GM19239 (cell line): ENCODE results near the gene ANO9.

Experiments
- DNase-seq: peaks from one replicate; pipeline ENCODE4 v3.0.0; 2011; ENCODE audit warnings: low spot score; ENCODE audit not compliant: insufficient read length
- FAIRE-seq: peaks from 2 replicates; lab custom pipeline; 2011; peaks lifted over from hg19 to GRCh38; lab: Jason Lieb, UNC

Gene ANO9, protein sequence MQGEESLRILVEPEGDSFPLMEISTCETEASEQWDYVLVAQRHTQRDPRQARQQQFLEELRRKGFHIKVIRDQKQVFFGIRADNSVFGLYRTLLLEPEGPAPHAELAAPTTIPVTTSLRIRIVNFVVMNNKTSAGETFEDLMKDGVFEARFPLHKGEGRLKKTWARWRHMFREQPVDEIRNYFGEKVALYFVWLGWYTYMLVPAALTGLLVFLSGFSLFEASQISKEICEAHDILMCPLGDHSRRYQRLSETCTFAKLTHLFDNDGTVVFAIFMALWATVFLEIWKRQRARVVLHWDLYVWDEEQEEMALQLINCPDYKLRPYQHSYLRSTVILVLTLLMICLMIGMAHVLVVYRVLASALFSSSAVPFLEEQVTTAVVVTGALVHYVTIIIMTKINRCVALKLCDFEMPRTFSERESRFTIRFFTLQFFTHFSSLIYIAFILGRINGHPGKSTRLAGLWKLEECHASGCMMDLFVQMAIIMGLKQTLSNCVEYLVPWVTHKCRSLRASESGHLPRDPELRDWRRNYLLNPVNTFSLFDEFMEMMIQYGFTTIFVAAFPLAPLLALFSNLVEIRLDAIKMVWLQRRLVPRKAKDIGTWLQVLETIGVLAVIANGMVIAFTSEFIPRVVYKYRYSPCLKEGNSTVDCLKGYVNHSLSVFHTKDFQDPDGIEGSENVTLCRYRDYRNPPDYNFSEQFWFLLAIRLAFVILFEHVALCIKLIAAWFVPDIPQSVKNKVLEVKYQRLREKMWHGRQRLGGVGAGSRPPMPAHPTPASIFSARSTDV

DNA sequence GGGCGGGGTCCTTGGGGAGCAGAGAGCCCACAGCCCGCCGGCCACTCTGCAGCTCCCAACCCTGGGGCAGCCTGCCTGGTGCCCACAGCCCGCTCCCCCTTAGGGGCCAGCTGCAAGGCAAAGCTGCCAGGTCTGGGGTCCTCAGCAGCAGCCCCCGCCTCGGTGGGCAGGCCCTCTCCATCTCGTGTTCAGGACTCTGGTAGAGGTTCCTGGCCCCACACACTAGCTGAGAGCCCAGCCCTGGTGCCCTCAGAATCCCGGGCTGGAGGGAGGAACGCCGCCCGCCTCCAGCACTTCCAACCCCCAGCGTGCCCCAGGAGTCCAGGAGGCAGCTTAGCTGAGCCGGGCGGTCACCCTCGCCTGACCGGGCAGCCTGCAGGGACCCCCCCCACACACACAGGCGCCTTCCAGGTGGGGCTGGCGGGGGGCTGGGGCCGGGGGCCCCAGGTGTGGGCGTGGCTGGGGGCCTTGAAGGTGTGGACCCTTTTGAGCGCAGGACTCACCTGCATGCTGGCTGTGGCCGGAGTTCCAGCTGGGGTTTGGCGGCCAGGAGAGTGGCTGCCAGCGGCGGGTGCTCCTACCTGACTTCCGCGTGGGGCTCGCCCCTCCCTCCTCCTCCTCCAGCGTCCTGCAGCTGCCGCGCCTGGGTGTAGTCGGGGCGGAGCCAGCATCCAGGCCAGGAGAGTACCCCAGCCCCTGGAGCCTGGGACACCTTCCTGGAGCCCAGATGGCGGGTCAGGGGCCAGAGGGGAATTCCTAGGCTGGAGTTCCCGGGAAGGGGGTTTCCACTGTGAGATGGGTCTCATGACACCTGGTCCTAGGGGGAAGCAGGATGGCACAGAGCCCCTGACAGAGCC is at the start of gene ANO9:
TSS of gene ANO9 (minus strand) at position 594 of the 857 bp plus-strand sequence. CDS start at position 509, 85 bp downstream.
- FAIRE-seq (peak; percentile 79), DNase-seq (peak; percentile 96)

DNA sequence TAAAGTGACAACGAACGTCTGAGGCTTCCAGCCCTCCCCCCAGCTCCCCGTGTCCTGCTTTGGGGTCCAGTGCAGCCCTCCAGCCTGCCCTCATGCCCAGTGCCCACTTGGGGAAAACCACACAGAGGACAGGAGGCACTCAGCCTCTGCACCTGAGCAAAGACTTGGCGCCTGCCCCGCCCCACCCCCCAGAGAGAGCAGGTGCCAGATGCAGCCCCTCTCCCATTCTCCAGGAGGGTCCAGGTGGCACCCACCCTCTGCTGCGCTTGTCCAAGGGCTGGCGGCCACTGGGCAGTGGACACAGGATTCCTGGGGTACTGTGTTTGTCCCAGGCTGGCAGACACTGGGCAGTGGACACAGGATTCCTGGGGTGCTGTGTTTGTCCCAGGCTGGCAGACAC is 49.5 kb upstream of the ANO9 start:
- no peak for FAIRE-seq
- DNase-seq = no peak

DNA sequence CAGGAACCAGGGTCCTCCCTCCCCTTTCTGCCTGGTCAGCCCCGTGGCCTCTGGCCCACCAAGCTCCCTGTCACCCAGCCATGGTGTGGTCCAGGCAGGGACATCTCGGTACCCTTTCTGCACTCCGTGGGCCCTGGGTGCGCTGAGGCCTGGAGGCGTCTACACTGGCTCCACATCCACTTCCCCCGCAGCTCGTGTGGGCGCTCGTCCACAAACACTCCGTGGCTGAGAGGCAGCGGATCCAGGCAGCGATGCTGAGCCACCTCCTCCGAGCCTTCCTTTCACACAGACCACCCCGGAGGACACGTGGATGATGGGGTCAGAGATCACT is 49.1 kb upstream of the ANO9 start:
- no peak for DNase-seq
- FAIRE-seq = no peak

DNA sequence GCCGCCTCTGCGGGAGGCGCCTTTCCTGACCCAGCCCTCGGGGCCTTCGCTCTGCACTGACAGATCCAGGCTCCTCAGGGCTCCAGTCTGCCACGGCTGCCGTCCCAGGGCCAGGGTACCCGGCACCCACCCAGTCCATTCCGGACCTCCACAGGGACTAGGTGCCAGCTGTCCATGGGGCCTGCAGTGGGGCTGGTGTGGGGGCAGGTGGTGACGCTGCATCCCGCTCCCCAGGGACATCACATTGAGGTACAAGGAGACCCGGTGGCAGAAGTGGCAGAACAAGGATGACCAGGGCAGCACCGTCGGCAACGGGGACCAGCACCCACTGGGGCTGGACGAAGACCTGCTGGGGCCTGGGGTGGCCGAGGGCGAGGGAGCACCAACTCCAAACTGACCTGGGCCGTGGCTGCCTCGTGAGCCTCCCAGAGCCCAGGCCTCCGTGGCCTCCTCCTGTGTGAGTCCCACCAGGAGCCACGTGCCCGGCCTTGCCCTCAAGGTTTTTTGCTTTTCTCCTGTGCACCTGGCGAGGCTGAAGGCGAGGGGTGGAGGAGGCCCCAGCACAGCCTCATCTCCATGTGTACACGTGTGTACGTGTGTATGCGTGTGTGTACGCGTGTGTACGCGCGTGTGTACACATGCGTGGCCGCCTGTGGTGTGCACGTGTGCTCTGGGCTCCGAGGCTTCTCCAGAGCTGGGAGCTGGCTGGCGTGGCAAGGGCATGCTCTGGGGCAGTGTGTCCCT is 48.5 kb upstream of the ANO9 start:
- DNase-seq (no peak), FAIRE-seq (no peak)

DNA sequence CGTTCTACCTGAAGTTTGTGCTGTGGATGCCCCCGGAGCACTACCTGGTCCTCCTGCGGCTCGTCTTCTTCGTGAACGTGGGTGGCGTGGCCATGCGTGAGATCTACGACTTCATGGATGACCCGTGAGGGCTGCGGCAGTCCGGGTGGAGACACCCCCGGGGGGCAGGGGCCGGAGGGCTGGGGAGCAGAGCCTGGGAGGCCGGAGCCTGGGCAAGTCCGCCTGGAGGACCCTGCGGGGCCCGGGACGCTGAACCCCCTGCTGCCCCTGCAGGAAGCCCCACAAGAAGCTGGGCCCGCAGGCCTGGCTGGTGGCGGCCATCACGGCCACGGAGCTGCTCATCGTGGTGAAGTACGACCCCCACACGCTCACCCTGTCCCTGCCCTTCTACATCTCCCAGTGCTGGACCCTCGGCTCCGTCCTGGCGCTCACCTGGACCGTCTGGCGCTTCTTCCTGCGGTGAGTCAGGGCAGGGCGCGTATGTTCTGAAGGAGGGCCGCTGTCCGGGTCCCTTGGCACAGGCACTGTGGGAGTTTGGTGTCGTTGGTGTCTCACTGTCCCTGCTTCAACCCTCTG is 47.9 kb upstream of the ANO9 start:
- DNase-seq (no peak), FAIRE-seq (no peak)

DNA sequence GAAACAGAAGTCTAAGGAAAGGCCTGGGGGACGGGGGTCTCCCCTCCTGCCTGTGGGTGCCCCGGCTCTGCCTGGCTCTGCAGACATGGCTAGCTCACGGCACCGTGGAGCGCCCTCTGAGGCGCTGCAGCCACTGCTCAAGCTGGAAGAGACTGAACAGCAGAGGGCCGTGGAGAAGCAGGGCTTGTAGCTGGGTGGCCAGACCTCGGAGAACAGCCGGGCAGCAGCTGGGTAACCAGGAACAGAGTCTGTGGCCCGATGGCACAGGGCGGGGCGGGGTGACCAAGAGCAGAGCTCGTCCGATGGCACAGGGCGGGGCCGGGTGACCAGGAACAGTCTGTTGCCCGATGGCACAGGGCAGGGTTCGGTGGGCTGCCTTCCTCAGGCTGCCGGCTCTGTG is 47.2 kb upstream of the ANO9 start:
- no peak for FAIRE-seq

DNA sequence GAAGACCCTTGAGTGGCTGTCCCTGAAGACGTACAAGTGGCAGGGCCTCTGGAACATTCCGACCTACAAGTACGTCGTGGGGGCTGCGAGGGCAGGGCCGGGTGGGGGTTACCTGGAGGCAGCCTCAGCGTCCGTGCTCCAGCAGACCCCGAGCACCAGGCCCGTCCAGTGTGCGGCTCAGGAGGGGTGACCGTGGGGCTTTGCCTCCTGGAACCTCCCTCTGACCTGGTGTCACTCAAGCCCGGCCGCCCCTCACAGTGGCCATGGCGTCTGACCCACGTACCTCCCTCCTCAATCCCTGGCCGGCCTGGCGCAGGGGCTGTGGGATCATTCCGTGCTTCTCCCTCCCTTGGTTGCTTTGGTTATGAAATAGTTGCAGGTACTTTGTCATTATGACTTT is 46.8 kb upstream of the ANO9 start:
- FAIRE-seq (no peak), DNase-seq (no peak)

More for the DNA sequence above, 47.2 kb upstream of the ANO9 start:
- DNase-seq = no peak

DNA sequence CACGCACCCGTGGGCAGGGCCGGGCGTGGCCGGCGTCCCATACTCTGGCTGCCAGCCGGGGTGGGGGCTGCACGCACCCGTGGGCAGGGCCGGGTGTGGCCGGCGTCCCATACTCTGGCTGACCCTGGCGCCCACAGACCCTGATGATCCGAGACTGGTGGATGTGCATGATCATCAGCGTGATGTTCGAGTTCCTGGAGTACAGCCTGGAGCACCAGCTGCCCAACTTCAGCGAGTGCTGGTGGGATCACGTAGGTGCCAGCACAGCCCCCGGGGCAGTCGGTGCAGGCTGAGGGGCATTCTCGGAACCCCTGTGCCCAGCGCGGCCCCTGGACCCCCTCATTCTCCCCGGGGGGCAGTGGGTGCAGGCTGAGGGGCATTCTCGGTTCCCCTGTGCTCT is 46.3 kb upstream of the ANO9 start:
- FAIRE-seq (no peak), DNase-seq (no peak)

DNA sequence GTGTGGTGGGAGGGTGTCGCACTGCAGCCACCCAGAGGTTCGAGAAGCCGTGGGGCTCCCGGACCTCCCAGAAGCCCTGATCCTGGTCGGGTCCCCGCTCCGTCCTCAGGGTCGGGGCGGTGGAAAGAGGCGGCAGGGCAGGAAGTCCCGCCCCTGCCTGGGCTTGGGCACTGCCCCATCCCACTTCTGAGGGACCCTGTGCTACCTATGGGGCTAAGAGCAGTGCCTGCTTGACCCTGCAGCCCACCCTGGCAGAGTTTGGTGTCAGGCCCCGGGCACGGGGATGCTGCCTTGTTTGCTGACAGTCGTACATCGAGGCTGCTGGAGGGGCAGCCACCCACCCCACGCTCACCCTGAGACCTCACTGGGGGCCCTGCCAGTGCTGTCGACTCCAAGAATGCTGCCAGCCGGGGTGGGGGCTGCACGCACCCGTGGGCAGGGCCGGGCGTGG is 45.8 kb upstream of the ANO9 start:
- FAIRE-seq (no peak), DNase-seq (no peak)

DNA sequence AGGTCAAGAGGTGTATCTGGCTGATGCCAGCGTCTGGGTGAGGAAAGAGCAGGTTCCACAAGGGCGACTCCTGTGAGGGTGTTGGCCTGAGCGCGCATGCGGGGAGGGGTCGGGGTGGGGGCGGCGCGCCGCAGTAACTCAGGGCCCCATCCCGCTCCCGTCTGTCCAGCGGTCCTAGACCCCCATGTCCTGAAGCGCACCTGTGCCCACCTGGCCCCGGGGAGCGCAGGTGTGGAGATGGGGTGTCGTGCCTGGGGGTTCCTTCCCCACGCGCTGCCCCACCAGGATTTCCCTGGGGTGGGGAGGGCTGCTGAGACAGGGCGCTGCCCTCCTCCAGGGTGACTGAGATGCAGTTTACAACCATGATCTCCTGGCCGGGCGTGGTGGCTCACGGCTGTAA is 44.4 kb upstream of the ANO9 start:
- FAIRE-seq = no peak
- DNase-seq = no peak

DNA sequence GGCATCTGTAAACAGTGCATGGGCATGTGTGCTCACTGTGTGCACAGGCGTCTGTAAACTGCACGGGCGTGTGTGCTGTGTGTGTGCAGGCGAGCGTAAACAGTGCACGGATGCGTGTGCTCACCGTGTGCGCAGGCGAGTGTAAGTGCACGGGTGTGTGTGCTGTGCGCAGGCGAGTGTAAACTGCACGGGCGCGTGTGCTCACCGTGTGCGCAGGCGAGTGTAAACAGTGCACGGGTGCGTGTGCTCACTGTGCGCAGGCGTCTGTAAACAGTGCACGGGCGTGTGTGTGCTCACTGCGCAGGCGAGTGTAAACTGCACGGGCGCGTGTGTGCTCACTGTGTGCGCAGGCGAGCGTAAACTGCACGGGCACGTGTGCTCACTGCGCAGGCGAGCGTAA is 42.8 kb upstream of the ANO9 start:
- DNase-seq = no peak

DNA sequence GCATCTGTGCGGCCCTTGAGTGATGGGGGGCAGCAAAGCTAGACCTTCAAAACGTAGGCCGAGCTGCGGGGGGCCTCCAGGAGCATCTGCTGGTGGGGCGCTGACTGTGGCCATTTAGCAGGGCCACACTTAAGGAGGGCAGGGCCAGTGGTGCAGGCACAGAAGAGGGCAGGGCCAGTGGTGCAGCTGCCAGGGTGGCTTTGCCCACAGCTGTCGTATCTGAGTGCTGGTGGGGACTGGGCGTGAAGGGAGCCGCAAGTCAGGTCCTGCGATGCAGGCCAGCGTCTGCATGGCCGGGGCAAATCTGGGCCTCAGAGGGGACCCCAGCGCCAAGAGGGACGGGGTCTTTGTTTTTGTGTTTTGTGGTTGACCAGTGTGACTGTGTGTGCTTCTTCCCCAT is 37.5 kb upstream of the ANO9 start:
- FAIRE-seq (no peak), DNase-seq (no peak)

More for the DNA sequence above, 42.8 kb upstream of the ANO9 start:
- FAIRE-seq = no peak

DNA sequence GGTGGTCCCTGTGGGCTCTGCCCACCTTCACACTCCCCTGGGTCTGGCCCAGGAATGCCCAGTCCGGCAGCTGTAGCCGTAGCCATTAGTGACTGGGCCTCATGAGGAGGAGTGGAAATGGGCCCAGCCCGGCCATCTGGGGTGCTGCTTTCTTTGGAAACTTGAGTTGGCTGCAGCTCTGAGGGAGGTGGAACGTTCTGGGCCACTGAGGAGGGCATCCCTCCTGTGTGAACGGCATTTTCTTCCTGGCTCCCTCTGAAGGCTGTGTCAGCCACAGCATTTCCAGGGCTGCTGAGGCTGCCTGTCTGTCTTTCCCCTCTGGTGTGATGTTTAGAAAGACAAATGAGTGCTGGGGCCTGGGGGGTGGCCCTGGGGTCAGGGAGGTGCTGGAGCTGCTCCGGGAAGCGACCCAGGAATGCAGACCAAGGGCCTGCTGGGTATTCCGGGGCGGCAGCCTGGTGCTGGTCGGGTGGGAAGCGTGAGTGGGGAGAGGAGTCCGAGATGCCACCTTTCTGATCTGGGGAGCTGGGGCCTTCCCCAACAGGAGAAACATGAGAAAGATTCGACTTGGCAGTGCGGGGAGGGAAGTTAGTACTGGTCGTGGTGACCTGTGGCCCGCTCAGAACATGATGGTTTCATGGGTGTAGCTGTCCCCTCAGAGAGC is 35.4 kb upstream of the ANO9 start:
- FAIRE-seq (no peak), DNase-seq (no peak)

DNA sequence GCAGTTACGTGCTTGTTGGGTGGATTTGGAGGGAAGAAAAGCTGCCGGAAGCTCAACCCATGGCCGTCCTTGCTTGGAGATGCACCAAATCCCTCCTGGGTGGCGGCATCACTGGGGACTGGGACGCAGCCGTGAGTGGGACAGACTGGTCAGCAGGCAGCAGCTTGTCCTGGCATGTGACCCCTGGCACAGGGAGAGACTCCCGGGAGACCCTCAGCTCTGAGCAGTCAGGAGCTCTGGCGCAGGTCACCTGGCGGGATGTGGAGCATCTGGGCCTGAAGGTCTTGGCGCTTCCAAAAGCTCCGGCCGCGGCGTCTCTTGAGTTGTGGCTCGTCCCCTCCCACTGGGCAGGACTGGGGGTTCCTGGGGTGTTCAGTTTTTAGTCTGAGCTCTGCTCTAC is 34.6 kb upstream of the ANO9 start:
- FAIRE-seq (no peak), DNase-seq (no peak)

DNA sequence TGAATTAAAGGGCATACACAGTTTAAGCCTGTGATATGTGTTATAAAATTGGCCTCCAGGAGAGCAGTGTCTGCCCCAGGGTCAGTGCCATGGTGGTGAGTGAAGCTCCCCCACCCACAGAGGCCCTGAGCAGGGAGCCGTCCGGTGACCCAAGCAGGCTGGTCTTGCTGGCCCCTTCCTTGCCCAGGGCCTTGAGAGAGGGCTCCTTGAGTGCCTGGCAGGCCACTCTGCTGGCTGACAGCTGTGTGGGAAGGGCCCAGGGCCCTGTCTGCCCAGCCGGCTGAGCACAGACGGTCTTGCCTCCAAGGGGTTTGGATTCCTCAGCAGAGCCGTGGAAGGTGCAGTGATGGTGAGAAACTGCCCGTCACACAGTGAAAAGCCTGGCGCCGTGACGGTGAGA is 34.1 kb upstream of the ANO9 start:
- DNase-seq (no peak), FAIRE-seq (no peak)

DNA sequence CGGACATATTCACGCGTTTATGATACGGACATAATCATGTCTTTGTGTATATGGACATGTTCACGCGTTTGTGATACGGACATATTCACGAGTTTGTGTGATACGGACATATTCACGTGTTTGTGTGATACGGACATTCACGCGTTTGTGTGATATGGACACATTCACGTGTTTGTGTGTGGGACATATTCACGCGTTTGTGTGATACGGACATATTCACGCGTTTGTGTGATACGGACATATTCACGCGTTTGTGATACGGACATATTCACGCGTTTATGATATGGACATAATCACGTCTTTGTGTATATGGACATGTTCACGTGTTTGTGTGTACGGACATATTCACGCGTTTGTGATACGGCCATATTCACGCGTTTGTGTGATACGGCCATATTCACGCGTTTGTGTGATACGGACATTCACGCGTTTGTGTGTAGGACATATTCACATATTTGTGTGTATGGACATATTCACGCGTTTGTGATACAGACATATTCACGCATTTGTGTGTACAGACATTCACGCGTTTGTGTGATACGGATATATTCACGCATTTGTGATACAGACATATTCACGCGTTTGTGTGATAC is 33.2 kb upstream of the ANO9 start:
- DNase-seq (no peak), FAIRE-seq (peak; percentile 79)

DNA sequence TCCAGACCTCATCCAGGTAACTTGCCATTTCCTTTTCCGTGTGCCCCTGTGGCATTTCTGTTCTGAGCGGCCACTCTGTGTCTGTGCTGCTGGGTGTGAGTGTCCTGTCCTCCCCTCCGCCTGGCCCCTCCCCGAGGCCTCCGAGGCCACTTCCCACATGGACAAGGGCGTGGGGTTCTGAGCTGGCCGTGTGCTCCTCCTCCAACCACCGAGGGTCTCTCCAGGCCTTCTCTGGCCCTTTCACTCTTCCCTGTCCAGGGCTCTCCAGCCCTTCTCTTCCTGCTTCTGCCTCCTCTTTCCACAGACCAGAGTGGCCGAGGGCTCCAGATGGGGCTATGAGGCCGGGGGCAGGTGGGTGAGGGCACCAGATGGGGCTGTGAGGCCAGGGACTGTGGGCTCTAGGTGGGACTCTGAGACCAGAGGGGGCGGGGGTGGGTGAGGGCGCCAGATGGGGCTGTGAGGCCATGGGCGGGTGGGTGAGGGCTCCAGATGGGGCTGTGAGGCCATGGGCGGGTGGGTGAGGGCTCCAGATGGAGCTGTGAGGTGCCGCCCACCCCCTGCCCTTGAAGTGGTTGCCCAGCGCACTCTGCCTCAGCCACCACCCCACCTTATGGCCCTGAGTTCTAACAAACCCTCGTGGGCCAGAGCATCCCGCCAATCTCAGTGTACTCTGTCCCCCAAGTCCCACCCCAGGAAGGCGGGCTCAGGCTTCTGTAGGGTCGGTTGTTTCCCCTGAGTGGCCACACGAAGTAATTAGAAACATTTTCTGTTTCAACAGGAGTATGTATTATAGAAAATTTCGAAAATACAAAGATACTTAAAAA is 32.4 kb upstream of the ANO9 start:
- no peak for DNase-seq
- no peak for FAIRE-seq

DNA sequence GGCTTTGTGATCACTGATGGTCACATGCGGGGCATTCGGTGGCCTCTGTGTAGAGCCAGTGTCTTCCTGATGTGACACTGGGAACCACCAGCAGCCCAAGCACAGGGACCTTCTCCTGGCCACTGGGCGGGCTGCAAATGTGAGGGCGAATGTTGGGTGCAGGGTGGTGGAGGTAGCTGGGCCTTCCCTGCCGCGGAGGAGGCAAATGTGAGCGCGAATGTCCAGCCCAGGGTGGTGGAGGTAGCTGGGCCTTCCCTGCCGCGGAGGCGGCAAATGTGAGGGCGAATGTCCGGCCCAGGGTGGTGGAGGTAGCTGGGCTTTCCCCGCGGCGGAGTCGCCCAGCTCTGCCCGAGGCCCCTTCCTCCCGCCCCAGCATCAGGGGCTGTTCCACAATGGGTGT is 31.6 kb upstream of the ANO9 start:
- FAIRE-seq (no peak), DNase-seq (no peak)
